SU-DHL-6 (cell line): ENCODE results near the gene TRAIP.

Experiments
- EZH2phosphoT487 ChIP-seq: fragments of 200-600 bp; sonication (generic), shearing (Covaris generic); conservative IDR thresholded peaks from 2 replicates; pipeline ENCODE4 v1.6.1; 2018; ENCODE audit warnings: mild to moderate bottlenecking, antibody characterized with exemption, low read length, moderate library complexity, mixed read lengths
- TF ChIP-seq, protein P1 (sequence below): fragments of 200-600 bp; sonication (generic); IDR thresholded peaks from one replicate; pipeline ENCODE4 v1.5.1; 2017; ENCODE audit warnings: antibody characterized with exemption, mild to moderate bottlenecking, low read length, moderate library complexity; ENCODE audit not compliant: insufficient read depth, poor library complexity, severe bottlenecking

DNA sequence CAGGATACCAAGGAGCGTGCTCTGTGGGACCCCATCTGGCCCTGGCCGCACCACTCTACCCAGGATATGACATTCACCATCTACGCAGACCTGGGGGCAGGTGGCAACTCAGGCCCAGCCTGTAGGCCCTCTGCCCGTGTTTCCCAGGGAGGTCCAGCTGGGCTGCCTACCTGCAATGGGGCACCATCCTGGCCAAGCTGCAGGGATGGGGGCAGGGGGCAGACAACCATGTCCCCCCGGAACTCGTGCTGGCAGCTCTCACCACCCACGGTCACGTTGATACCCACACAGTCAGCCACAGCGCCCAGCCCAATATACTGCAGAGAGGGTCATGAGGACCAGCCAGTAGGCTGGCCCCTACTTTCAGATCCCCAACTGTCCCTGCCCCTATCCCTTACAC is 39.4 kb upstream of the TRAIP start:
- TF ChIP-seq, protein P1, sequence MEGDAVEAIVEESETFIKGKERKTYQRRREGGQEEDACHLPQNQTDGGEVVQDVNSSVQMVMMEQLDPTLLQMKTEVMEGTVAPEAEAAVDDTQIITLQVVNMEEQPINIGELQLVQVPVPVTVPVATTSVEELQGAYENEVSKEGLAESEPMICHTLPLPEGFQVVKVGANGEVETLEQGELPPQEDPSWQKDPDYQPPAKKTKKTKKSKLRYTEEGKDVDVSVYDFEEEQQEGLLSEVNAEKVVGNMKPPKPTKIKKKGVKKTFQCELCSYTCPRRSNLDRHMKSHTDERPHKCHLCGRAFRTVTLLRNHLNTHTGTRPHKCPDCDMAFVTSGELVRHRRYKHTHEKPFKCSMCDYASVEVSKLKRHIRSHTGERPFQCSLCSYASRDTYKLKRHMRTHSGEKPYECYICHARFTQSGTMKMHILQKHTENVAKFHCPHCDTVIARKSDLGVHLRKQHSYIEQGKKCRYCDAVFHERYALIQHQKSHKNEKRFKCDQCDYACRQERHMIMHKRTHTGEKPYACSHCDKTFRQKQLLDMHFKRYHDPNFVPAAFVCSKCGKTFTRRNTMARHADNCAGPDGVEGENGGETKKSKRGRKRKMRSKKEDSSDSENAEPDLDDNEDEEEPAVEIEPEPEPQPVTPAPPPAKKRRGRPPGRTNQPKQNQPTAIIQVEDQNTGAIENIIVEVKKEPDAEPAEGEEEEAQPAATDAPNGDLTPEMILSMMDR: no peak
- TF ChIP-seq EZH2phosphoT487: no peak
